Natural killer cell (primary cell): ENCODE data around the gene SETMAR. TPM values are rescaled to one million over a fixed set of nuclear protein-coding genes. Genes with fewer than 3 reads are reported as not detected.

Source experiments
- ATAC-seq, 3 donors: fragments of 150-1000 bp in 2 of 3; fragments of 200-7000 bp in 1 of 3; cut with Tn5 transposase; 1 replicate in 1 of 3; 2 replicates in 2 of 3; pipeline ENCODE4 v1.10.0; 2021; ENCODE audit warnings: mild to moderate bottlenecking in 2 of 3, moderate library complexity in 2 of 3
- DNase-seq, 2 donors: peaks; one replicate each; pipeline versions ENCODE4 v3.0.0 to v3.0.0-alpha.2; 2013 to 2021; ENCODE audit warnings: mixed read lengths in 1 of 2
- H3K27ac ChIP-seq: one replicate; pipeline ENCODE4 v1.5.1; 2013; ENCODE audit warnings: mild to moderate bottlenecking, low read length
- H3K27me3 ChIP-seq: one replicate; pipeline ENCODE4 v1.6.1; 2013; ENCODE audit warnings: low read length; ENCODE audit not compliant: control insufficient read depth, insufficient read depth
- H3K36me3 ChIP-seq: one replicate; pipeline ENCODE4 v1.6.1; 2013; ENCODE audit warnings: low read length; ENCODE audit not compliant: control insufficient read depth, insufficient read depth
- H3K4me1 ChIP-seq: one replicate; pipeline ENCODE4 v1.6.1; 2013; ENCODE audit warnings: low read length; ENCODE audit not compliant: control insufficient read depth, insufficient read depth
- H3K4me3 ChIP-seq: one replicate; pipeline ENCODE4 v1.5.1; 2013; ENCODE audit warnings: low read length
- H3K9me3 ChIP-seq: one replicate; pipeline ENCODE4 v1.6.1; 2013; ENCODE audit warnings: low read length; ENCODE audit not compliant: control insufficient read depth, insufficient read depth
- H3K27ac Mint-ChIP-seq, 2 donors: one replicate each; pipeline ENCODE4 v1.8.0; 2022; ENCODE audit warnings: mild to moderate bottlenecking in 2 of 2, mixed read lengths in 2 of 2, moderate library complexity in 1 of 2
- H3K27me3 Mint-ChIP-seq, 2 donors: one replicate each; pipeline ENCODE4 v1.8.0; 2022; ENCODE audit warnings: low read depth in 2 of 2, mixed read lengths in 2 of 2
- H3K36me3 Mint-ChIP-seq: one replicate; pipeline ENCODE4 v1.8.0; 2022; ENCODE audit warnings: mixed read lengths
- H3K4me1 Mint-ChIP-seq, 2 donors: one replicate each; pipeline ENCODE4 v1.8.0; 2022; ENCODE audit warnings: mixed read lengths in 2 of 2
- H3K4me3 Mint-ChIP-seq: one replicate; pipeline ENCODE4 v1.8.0; 2022; ENCODE audit warnings: mild to moderate bottlenecking, moderate library complexity, mixed read lengths
- H3K9me3 Mint-ChIP-seq, 2 donors: one replicate each; pipeline ENCODE4 v1.8.0; 2022; ENCODE audit warnings: mixed read lengths in 2 of 2
- CTCF ChIP-seq: fragments of 200-600 bp; IDR thresholded peaks from one replicate; pipeline ENCODE4 v1.8.0; 2022; ENCODE audit warnings: antibody characterized with exemption
- WGBS: methylation state at CpG from one replicate; pipeline ENCODE4 v1.1.7; 2013; ENCODE audit warnings: missing lambda C conversion rate; ENCODE audit not compliant: insufficient coverage; 5-methylcytosine and 5-hydroxymethylcytosine counted together
- intact Hi-C: fragments of 100-400 bp; cut with micrococcal nuclease; formaldehyde crosslinking; loops from one replicate; pipeline ENCODE4 v1.14.2; 2022
- total RNA-seq, 4 donors: library from RNA; stranded (reverse); fragments of 120-200 nt in 1 of 4; gene quantifications; one replicate each; pipeline versions ENCODE4 v1.2.3 to v1.2.4, GENCODE V29; 2013 to 2022

The SETMAR gene
- total RNA-seq, 3 donors from 2014 or later (not counting 1 experiment from before 2014, with no cell fraction given): 4.8 to 9.3 (median 6.4) TPM

DNA sequence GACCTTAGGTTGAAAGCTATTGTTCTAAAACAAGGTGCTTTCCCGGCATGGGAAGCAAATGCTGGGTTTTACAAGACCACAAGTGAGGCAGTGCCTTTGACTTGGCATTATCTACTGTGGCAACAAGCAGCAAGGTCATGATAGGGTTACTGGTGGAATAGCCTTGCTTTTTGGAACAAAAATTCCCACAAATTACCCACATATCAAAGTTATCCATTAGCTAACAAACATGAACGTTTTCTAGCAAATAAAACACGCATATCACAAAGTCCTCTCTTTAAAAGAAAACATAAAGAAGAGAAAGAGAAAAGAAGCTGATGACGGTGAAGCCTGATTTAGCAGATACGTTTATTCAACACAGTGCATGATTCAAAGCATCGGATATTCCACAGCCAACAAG lies 57.6 kb downstream of the SETMAR start:
- H3K4me3 Mint-ChIP-seq: no peak overlapping the region
- intact Hi-C loops: no loop called here
- no peaks in the 10 kb centered on the region for H3K9me3 Mint-ChIP-seq
- H3K4me3 ChIP-seq: no peak overlapping the region
- DNase-seq: no peak
- H3K4me1 Mint-ChIP-seq: no peaks in the 10 kb centered on the region
- WGBS: 92% methylated on average over 5 of the region's 6 CpGs
- H3K27ac ChIP-seq: no peak overlapping the region
- no peak for ATAC-seq
- H3K36me3 Mint-ChIP-seq: no peaks in the 10 kb centered on the region
- no peaks in the 10 kb centered on the region for H3K9me3 ChIP-seq
- H3K27me3 Mint-ChIP-seq: no peaks in the 10 kb centered on the region
- no peak overlapping the region for H3K27ac Mint-ChIP-seq
- peaks cover 4% of the 10 kb centered on the region for H3K36me3 ChIP-seq
- no peaks in the 10 kb centered on the region for H3K27me3 ChIP-seq
- no peak for TF ChIP-seq CTCF
- H3K4me1 ChIP-seq: no peaks in the 10 kb centered on the region

DNA sequence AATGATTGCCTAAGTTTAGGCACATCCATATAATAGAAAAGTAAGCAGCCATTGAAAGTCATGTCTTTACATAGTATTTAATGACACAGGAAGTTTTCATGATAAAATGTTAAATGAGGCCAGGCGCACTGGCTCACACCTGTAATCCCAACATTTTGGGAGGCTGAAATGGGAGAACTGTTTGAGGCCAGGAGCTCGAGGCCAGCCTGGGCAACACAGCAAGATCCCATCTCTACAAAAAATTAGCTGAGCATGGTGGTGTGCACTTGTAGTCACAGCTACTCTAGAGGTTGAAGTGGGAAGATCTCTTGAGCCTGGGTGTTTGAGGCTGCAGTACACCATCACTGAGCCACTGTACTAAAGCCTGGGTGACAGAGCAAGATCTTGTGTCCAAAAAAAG lies 59.4 kb downstream of the SETMAR start:
- TF ChIP-seq CTCF: no peak

More for the DNA sequence above, 59.4 kb downstream of the SETMAR start:
- no peak overlapping the region for H3K27ac Mint-ChIP-seq
- H3K4me3 Mint-ChIP-seq: no peak overlapping the region
- Histone ChIP-seq H3K27ac (no peak overlapping the region), H3K4me1 (no peaks in the 10 kb centered on the region), H3K27me3 (no peaks in the 10 kb centered on the region), H3K4me3 (no peak overlapping the region), H3K36me3 (peaks cover 4% of the 10 kb centered on the region), H3K9me3 (no peaks in the 10 kb centered on the region)
- no peaks in the 10 kb centered on the region for H3K27me3 Mint-ChIP-seq
- no peaks in the 10 kb centered on the region for H3K36me3 Mint-ChIP-seq
- intact Hi-C loops: no loop called here
- no peaks in the 10 kb centered on the region for H3K9me3 Mint-ChIP-seq
- H3K4me1 Mint-ChIP-seq: no peaks in the 10 kb centered on the region
- DNase-seq: no peak
- 96% methylated on average over 2 of the region's 2 CpGs for WGBS
- ATAC-seq: no peak

Other genes with a start within 250 kb of the SETMAR start
- gene SUMF1, start 163.9 kb downstream of the SETMAR start, total RNA-seq: 10 to 100 TPM; 16.3 to 19.8 (median 19.3) TPM
- 100 to 1,000 TPM in 1 of 3 donors, 10 to 100 TPM in 2; 86.7 to 123 (median 94.8) TPM for gene ITPR1, start 190.0 kb downstream of the SETMAR start, total RNA-seq